GM12875 (cell line): ENCODE data around the gene DHPS.
A peak's percentile ranks its signal among the peaks of the same experiment; 100 is the strongest.

ENCODE experiments used
- H3K4me3 ChIP-seq: one replicate; pipeline ENCODE4 v1.5.1; 2011; ENCODE audit warnings: low read depth, low read length, control low read depth
- TF ChIP-seq, protein P1 (sequence below): IDR thresholded peaks from 2 replicates; pipeline ENCODE4 v1.5.1; 2011; ENCODE audit warnings: low read depth, mild to moderate bottlenecking, control low read depth, inconsistent platforms, low read length, moderate library complexity, borderline replicate concordance; ENCODE audit not compliant: insufficient read depth

The DHPS gene

DNA sequence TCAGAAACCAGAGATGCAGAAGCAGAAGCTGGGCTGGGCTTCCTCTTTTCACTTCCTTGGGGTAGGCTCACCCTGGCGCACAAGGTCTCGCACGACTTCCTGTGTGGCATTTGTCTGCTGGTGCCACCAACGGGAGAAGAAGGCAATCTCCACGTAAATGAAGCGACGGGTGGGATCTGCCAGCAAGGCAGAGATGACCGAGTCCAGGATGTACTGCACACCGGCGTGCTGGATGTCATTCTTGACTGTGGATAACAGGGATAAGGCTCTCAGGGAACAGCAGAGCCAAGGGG is 16.5 kb downstream of the DHPS start:
- H3K4me3 ChIP-seq, result peak overlapping the region; percentile 72
- TF ChIP-seq, protein P1, sequence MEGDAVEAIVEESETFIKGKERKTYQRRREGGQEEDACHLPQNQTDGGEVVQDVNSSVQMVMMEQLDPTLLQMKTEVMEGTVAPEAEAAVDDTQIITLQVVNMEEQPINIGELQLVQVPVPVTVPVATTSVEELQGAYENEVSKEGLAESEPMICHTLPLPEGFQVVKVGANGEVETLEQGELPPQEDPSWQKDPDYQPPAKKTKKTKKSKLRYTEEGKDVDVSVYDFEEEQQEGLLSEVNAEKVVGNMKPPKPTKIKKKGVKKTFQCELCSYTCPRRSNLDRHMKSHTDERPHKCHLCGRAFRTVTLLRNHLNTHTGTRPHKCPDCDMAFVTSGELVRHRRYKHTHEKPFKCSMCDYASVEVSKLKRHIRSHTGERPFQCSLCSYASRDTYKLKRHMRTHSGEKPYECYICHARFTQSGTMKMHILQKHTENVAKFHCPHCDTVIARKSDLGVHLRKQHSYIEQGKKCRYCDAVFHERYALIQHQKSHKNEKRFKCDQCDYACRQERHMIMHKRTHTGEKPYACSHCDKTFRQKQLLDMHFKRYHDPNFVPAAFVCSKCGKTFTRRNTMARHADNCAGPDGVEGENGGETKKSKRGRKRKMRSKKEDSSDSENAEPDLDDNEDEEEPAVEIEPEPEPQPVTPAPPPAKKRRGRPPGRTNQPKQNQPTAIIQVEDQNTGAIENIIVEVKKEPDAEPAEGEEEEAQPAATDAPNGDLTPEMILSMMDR, result no peak

DNA sequence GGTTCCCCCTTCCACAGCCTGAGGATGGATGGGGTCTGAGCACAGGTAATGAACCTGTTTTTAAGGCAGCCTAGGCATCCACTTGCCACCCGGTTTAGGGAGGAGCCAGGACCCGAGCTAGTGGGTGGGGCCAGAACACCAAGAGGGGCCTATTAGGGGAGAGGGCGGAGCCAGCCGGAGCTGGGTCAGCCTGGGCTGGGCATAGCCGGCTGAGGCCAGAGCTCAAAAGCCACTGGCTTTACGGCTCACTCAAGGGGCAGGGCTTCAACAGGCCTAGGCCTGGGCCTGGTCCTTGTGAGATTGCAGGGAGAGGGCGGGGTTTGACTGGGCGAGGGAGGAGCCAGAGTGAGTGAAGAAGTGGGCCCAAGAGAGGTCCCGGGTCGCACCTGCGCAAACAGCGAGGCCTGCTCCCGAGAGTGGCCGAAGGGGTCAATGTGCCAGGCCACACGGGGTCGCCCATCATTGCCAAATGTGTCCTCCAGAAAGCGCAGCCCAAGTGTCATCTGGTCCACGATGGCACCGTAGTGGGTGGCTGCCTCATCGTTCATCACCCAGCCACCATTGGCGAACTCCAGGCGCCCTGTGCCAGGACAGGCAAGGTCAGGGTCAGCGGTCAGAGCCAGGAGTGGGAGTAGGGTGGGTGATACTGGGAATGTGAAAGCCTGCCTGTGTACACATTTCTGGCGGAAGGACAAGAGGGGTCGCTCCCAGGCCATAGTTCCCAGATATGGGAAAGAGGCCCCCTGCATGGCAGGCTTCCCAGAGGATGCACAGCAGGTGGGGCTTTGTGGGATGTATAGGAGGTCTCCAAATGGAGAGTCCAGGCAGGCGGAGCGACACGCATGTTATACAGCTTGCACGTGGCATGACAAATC is 17.0 kb downstream of the DHPS start:
- TF ChIP-seq, protein P1, result no peak
- peak overlapping the region; percentile 72 for H3K4me3 ChIP-seq

DNA sequence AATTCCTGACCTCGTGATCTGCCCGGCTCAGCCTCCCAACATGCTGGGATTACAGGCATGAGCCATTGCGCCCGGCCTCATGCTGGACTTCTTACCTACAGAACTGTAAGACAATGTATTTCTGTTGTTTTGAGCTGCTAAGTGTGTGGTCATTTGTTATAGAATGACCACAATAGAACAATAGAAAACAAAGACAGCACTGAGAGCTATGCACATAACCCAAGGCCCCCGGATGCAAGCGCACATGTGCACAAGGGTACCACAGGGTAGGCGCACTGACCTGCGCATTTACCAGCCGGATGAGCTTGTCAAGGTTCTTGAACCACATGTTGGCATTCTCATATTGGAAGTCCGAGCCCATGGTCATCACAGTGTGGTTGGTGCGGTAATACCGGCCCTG is 20.7 kb downstream of the DHPS start:
- no peak overlapping the region for H3K4me3 ChIP-seq
- TF ChIP-seq, protein P1, result no peak

GRCh38 chr19:12657966-12658365 is 23.7 kb downstream of the DHPS start:
- TF ChIP-seq, protein P1, result no peak
- no peak overlapping the region for H3K4me3 ChIP-seq

- TF ChIP-seq, protein P1, result no peak
- no peak overlapping the region for H3K4me3 ChIP-seq
Measured at GRCh38 chr19:12656899-12657571, 24.6 kb downstream of the DHPS start.

GRCh38 chr19:12655546-12655945 is 26.1 kb downstream of the DHPS start:
- no peak overlapping the region for H3K4me3 ChIP-seq
- TF ChIP-seq, protein P1, result no peak

DNA sequence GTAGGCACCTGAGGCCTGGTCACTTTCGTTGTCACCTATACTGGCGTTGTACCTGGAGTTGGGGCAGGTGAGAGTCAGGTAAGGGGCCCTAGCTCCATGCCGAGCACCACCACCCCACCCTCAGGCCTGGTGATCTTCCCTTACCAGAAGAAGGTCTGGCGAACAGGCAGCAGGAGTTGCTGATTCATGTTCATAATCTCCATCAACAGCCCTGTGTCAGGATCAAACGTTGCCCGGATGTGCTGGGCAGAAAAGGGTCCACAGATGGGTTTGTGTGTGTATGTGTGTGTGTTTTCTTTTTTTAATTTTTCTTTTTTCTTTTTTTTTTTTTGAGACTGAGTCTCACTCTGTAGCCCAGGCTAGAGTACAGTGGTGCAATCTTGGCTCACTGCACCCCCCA is 29.5 kb downstream of the DHPS start:
- TF ChIP-seq, protein P1, result no peak
- H3K4me3 ChIP-seq, result no peak overlapping the region
